Trophoblast cell (in vitro differentiated cells and primary cell): ENCODE measurements around the gene GNPNAT1.

Experiments
- DNase-seq, 2 donors: peaks; one replicate each; pipeline ENCODE4 v3.0.0-alpha.2; 2016
- H2AFZ ChIP-seq: 2 replicates; pipeline ENCODE4 v1.6.1; 2013; ENCODE audit warnings: low read length, moderate library complexity, mild to moderate bottlenecking; ENCODE audit not compliant: insufficient read depth, poor library complexity
- H2AK5ac ChIP-seq: 2 replicates; pipeline ENCODE4 v1.6.1; 2013; ENCODE audit warnings: mild to moderate bottlenecking, low read length
- H2BK120ac ChIP-seq: 2 replicates; pipeline ENCODE4 v1.6.1; 2013; ENCODE audit warnings: low read length, mild to moderate bottlenecking, moderate library complexity; ENCODE audit not compliant: insufficient read depth, poor library complexity
- H2BK12ac ChIP-seq: 2 replicates; pipeline ENCODE4 v1.6.1; 2013; ENCODE audit warnings: mild to moderate bottlenecking, low read length, moderate library complexity
- H2BK5ac ChIP-seq: 2 replicates; pipeline ENCODE4 v1.6.1; 2013; ENCODE audit warnings: low read length, low read depth, moderate library complexity, mild to moderate bottlenecking; ENCODE audit not compliant: poor library complexity
- H3K14ac ChIP-seq: 2 replicates; pipeline ENCODE4 v1.6.1; 2013; ENCODE audit warnings: mild to moderate bottlenecking, low read length
- H3K18ac ChIP-seq: 2 replicates; pipeline ENCODE4 v1.6.1; 2013; ENCODE audit warnings: mild to moderate bottlenecking, low read length
- H3K23ac ChIP-seq: 2 replicates; pipeline ENCODE4 v1.6.1; 2013; ENCODE audit warnings: low read length
- H3K27ac ChIP-seq: 2 replicates; pipeline ENCODE4 v1.5.1; 2013; ENCODE audit warnings: low read depth, mild to moderate bottlenecking, inconsistent platforms, low read length, moderate library complexity
- H3K27me3 ChIP-seq: 2 replicates; pipeline ENCODE4 v1.6.1; 2013; ENCODE audit warnings: inconsistent platforms, mild to moderate bottlenecking, low read length, moderate library complexity; ENCODE audit not compliant: insufficient read depth
- H3K36me3 ChIP-seq, 2 experiments: 1 replicate in 1 of 2; 2 replicates in 1 of 2; pipeline ENCODE4 v1.6.1; 2013; ENCODE audit warnings: low read length in 2 of 2, mild to moderate bottlenecking in 2 of 2, moderate library complexity in 1 of 2; ENCODE audit not compliant: insufficient read depth in 2 of 2, control insufficient read depth in 1 of 2
- H3K4ac ChIP-seq: 2 replicates; pipeline ENCODE4 v1.6.1; 2013; ENCODE audit warnings: low read depth, mild to moderate bottlenecking, low read length, moderate library complexity
- H3K4me1 ChIP-seq, 2 experiments: 1 replicate in 1 of 2; 2 replicates in 1 of 2; pipeline ENCODE4 v1.6.1; 2013; ENCODE audit warnings: low read length in 2 of 2, mild to moderate bottlenecking in 2 of 2, moderate library complexity in 1 of 2; ENCODE audit not compliant: insufficient read depth in 2 of 2, control insufficient read depth in 1 of 2
- H3K4me2 ChIP-seq: 2 replicates; pipeline ENCODE4 v1.6.1; 2013; ENCODE audit warnings: inconsistent platforms, mild to moderate bottlenecking, low read length, moderate library complexity
- H3K4me3 ChIP-seq: 2 replicates; pipeline ENCODE4 v1.5.1; 2013; ENCODE audit warnings: mild to moderate bottlenecking, low read depth, low read length, inconsistent platforms
- H3K79me1 ChIP-seq: one replicate; pipeline ENCODE4 v1.6.1; 2013; ENCODE audit warnings: low read length
- H3K79me2 ChIP-seq: 2 replicates; pipeline ENCODE4 v1.6.1; 2013; ENCODE audit warnings: low read length, mild to moderate bottlenecking; ENCODE audit not compliant: control insufficient read depth, insufficient read depth, poor library complexity
- H3K9ac ChIP-seq: 2 replicates; pipeline ENCODE4 v1.6.1; 2013; ENCODE audit warnings: mild to moderate bottlenecking, low read length
- H3K9me3 ChIP-seq: 2 replicates; pipeline ENCODE4 v1.6.1; 2013; ENCODE audit warnings: low read depth, mild to moderate bottlenecking, control low read depth, inconsistent platforms, low read length; ENCODE audit not compliant: insufficient read depth
- H4K12ac ChIP-seq: 2 replicates; pipeline ENCODE4 v1.6.1; 2013; ENCODE audit warnings: low read depth, mild to moderate bottlenecking, low read length, moderate library complexity
- H4K8ac ChIP-seq: 2 replicates; pipeline ENCODE4 v1.6.1; 2013; ENCODE audit warnings: low read depth, mild to moderate bottlenecking, low read length, moderate library complexity
- H4K91ac ChIP-seq: one replicate; pipeline ENCODE4 v1.6.1; 2013; ENCODE audit warnings: low read depth, mild to moderate bottlenecking, low read length, moderate library complexity
- WGBS: extraction: QIAGEN DNeasy Blood & Tissue Kit; methylation state at CpG from one replicate; pipeline ENCODE4 v1.1.7; 2013; ENCODE audit warnings: missing lambda C conversion rate; ENCODE audit not compliant: insufficient read length, insufficient coverage; ENCODE audit errors: extremely low coverage; 5-methylcytosine and 5-hydroxymethylcytosine counted together

GNPNAT1 gene

DNA sequence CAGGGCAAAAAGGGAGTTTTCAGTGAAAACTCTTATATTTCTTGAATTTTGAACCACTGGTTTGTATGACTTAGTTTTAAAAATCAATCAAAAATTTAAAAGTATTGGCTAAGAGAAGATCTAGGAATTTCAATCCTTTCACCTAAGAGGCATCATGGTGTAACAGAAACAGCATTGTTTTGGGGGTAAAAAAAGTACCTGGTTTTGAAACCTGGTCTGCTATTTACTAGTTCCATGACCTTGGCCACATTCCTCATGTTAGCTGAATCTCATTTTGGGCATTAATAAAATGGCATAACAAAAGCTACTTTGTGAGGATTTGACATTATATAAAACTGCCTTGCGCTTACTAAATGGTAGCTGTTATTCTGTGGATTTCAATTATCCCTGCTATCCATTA is 16.7 kb upstream of the GNPNAT1 start:
- Histone ChIP-seq H3K18ac (no peak overlapping the region), H3K4me2 (no peak overlapping the region), H4K8ac (no peak overlapping the region), H3K27me3 (no peaks in the 10 kb centered on the region), H3K4me3 (no peak overlapping the region), H3K79me1 (no peaks in the 10 kb centered on the region), H2BK12ac (no peak overlapping the region), H3K79me2 (no peaks in the 10 kb centered on the region), H3K9me3 (no peaks in the 10 kb centered on the region), H2BK120ac (no peak overlapping the region), H3K4me1 (no peaks in the 10 kb centered on the region), H3K9ac (no peak overlapping the region), H3K27ac (no peak overlapping the region), H3K23ac (no peak overlapping the region), H4K12ac (no peak overlapping the region), H2BK5ac (no peak overlapping the region), H3K36me3 (no peaks in the 10 kb centered on the region), H2AFZ (no peak overlapping the region), H3K14ac (no peak overlapping the region), H3K4ac (no peak overlapping the region), H4K91ac (no peak overlapping the region), H2AK5ac (no peak overlapping the region)
- DNase-seq, result no peak
- no CpG with 5 or more reads among the region's 1 CpG for WGBS

DNA sequence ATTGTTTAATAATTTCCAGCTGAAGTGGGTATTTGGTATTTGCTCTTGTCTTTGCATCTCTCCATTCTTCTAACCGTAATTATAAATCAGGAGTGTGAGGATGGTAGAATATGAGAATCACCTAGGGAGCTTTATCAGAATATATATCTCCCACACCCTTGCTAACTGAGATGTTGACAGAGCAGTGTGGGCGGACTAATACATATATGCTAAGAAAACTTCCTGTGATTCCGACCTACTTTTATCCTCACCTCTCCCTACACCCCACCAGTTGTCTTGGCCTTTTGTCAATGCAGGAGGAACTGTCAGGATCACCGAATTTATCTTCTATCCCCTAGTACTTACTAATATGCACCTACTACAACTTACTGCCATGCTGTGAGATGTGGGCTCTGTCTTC is 14.7 kb upstream of the GNPNAT1 start:
- H3K4ac ChIP-seq, result no peak overlapping the region
- no peaks in the 10 kb centered on the region for H3K4me1 ChIP-seq
- WGBS, result no CpG with 5 or more reads among the region's 4 CpGs
- no peak overlapping the region for H3K18ac ChIP-seq
- no peak overlapping the region for H2AK5ac ChIP-seq
- no peaks in the 10 kb centered on the region for H3K79me2 ChIP-seq
- no peaks in the 10 kb centered on the region for H3K9me3 ChIP-seq
- H3K23ac ChIP-seq, result no peak overlapping the region
- no peak overlapping the region for H3K14ac ChIP-seq
- no peak overlapping the region for H2BK5ac ChIP-seq
- H3K79me1 ChIP-seq, result no peaks in the 10 kb centered on the region
- H4K8ac ChIP-seq, result no peak overlapping the region
- H4K12ac ChIP-seq, result no peak overlapping the region
- H2BK120ac ChIP-seq, result no peak overlapping the region
- H3K27me3 ChIP-seq, result no peaks in the 10 kb centered on the region
- no peak overlapping the region for H3K27ac ChIP-seq
- H2BK12ac ChIP-seq, result no peak overlapping the region
- no peak overlapping the region for H4K91ac ChIP-seq
- H3K36me3 ChIP-seq, result no peaks in the 10 kb centered on the region
- H2AFZ ChIP-seq, result no peak overlapping the region
- H3K9ac ChIP-seq, result no peak overlapping the region
- no peak for DNase-seq
- H3K4me2 ChIP-seq, result no peak overlapping the region
- no peak overlapping the region for H3K4me3 ChIP-seq

DNA sequence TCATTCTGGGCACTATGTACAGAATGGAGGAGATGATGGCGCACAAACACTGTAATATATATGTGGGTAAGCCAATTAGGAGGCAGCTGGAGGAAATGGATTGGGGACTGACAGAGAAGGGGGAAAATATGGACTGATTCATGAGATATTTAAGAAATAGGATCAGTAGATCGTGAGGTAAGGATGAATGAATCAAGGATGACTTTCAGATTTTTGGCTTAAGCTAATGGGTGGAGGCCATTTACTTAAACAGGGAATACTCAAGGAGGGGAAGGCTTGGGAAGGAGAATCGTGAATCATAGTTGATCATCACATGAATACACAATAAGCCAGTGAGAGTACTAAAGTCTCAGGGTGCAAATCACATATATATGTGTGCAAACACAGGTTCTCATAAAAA is 11.2 kb upstream of the GNPNAT1 start:
- Histone ChIP-seq H2BK12ac (no peak overlapping the region), H3K4me3 (no peak overlapping the region), H3K9me3 (no peaks in the 10 kb centered on the region), H3K14ac (no peak overlapping the region), H3K27me3 (no peaks in the 10 kb centered on the region), H3K4ac (no peak overlapping the region), H3K4me2 (no peak overlapping the region), H2AFZ (no peak overlapping the region), H2BK120ac (no peak overlapping the region), H3K4me1 (no peaks in the 10 kb centered on the region), H3K79me2 (no peaks in the 10 kb centered on the region), H2BK5ac (no peak overlapping the region), H3K18ac (no peak overlapping the region), H2AK5ac (no peak overlapping the region), H3K36me3 (no peaks in the 10 kb centered on the region), H4K12ac (no peak overlapping the region), H3K27ac (no peak overlapping the region), H3K79me1 (no peaks in the 10 kb centered on the region), H4K91ac (no peak overlapping the region), H4K8ac (no peak overlapping the region), H3K23ac (no peak overlapping the region), H3K9ac (no peak overlapping the region)
- DNase-seq, result no peak
- WGBS, result no CpG with 5 or more reads among the region's 3 CpGs

DNA sequence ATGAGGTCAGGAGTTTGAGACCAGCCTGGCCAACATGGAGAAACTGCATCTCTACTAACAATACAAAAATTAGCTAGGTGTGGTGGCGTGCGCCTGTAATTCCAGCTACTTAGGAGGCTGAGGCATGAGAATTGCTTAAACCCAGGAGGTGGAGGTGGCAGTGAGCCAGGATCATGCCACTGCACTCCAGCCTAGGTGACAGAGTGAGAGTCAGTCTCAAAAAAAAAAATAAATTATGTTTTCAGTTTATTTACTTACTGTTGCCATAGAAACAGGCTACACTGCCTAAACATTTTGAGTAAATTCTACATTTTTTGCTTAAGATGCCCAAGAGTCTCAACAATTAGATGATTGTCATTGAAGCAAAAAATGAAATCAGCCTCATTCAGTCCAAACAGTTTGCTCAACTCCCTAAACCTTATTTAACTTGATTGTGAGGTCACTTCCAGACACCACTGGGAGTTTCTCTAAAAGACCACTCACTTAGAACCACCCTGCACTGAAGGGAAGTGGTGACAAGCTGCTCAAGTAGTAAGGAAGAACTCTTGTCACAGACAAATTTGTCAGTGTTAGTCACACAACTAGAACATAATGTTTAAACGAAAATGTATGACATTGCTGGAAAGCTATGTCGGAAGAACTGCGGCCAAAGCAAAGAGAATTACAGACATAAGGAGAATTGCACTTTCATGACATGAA is 9.8 kb upstream of the GNPNAT1 start:
- no peak overlapping the region for H3K4me3 ChIP-seq
- H2BK120ac ChIP-seq, result no peak overlapping the region
- no peaks in the 10 kb centered on the region for H3K27me3 ChIP-seq
- no peak overlapping the region for H2BK12ac ChIP-seq
- no peak overlapping the region for H2BK5ac ChIP-seq
- H3K27ac ChIP-seq, result no peak overlapping the region
- no peaks in the 10 kb centered on the region for H3K36me3 ChIP-seq
- H3K9me3 ChIP-seq, result no peaks in the 10 kb centered on the region
- WGBS, result no CpG with 5 or more reads among the region's 5 CpGs
- H4K91ac ChIP-seq, result no peak overlapping the region
- no peaks in the 10 kb centered on the region for H3K79me2 ChIP-seq
- no peak overlapping the region for H2AK5ac ChIP-seq
- H2AFZ ChIP-seq, result no peak overlapping the region
- no peak overlapping the region for H3K4me2 ChIP-seq
- H3K23ac ChIP-seq, result no peak overlapping the region
- peak; percentile 15 to 50 for DNase-seq
- no peak overlapping the region for H3K18ac ChIP-seq
- no peak overlapping the region for H3K14ac ChIP-seq
- H3K4ac ChIP-seq, result no peak overlapping the region
- H3K9ac ChIP-seq, result no peak overlapping the region
- no peaks in the 10 kb centered on the region for H3K4me1 ChIP-seq
- H4K8ac ChIP-seq, result no peak overlapping the region
- no peak overlapping the region for H4K12ac ChIP-seq
- H3K79me1 ChIP-seq, result no peaks in the 10 kb centered on the region
